ENCODE results near the gene APOE. TPM values are rescaled to one million over a fixed set of nuclear protein-coding genes. Genes with fewer than 3 reads are reported as not detected.
A peak's percentile ranks its signal among the peaks of the same experiment; 100 is the strongest.

The APOE gene
- total and polyA plus RNA-seq, 2 of the 13 experiments (the other 11 are each of a cell fraction or from before 2014, with no cell fraction given): 1,328 to 1,470 TPM

DNA sequence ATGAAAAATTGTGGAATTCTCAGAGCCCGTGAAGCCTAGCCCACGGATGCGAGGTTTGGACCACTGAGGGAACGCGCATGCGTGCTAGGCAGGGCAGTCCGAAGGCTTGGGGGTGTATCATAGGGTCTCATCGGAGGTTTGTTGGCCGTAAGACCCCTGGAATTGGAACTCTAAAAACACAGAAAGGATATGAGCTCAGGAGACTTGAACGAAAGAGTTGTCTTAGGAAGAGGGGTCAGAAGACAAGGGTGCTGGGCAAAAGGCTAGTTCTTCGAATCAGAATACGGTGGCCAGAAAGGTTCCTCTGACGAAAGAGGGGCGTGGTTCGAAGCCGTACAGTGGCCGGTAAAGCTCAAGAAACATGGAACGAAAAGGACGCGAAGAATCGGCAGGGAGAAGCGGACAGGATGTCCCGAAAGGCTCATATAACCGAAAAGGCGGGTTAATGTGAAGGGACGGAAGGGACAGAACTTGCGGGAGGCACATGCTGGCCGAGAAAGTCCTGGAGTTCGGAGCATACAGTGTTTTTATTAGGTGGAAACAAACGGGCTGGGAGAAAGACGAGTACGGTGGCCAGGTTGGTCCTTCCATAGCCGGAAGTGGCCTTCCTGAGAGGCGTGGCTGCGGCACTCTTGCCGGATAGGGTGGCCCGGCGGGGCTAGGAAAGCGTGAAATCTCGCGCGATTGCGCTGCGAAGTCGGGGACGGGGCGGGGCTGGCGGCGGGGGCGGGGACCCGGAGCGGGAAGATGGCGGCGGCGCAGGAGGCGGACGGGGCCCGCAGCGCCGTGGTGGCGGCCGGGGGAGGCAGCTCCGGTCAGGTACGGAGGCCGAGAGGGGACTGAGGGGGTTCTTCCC lies 49.3 kb downstream of the APOE start, which contains the start of gene CLPTM1 (continued):
- TF ChIP-seq SMYD3 (CRISPR knock-in tag; IDR thresholded peaks at IDR 0.05): peak; percentile 90
- no peak for TF ChIP-seq ZNF510 (CRISPR knock-in tag; IDR thresholded peaks at IDR 0.05; ENCODE audit: low read depth)
- TF ChIP-seq HCFC1 (IDR thresholded peaks at IDR 0.05; ENCODE audit: low read depth, low read length): peak; percentile 44; the same call in 1 of the 2 replicates
- no peak for TF ChIP-seq AGO2 (optimal IDR thresholded peaks at IDR 0.05; ENCODE audit: low read depth, low read length)
- TF ChIP-seq CHCHD3 (CRISPR knock-in tag; IDR thresholded peaks at IDR 0.05): no peak
- TF ChIP-seq PRPF4 (IDR thresholded peaks at IDR 0.05; ENCODE audit: low read depth, low read length, poor library complexity, severe bottlenecking): no peak
- TF ChIP-seq KLF13 (CRISPR knock-in tag; IDR thresholded peaks at IDR 0.05): 0 out of 2 replicates have a peak, but pooled peaks have one; percentile 11
- TF ChIP-seq PITX1 (CRISPR knock-in tag; IDR thresholded peaks at IDR 0.05): no peak; the same call in 1 of the 2 replicates
- TF ChIP-seq NBN (conservative IDR thresholded peaks at IDR 0.05): 0 out of 2 replicates have a peak, but pooled peaks have one; percentile 67
- TF ChIP-seq GATA4 (IDR thresholded peaks at IDR 0.05; ENCODE audit: borderline replicate concordance, low read depth): no peak
- TF ChIP-seq, protein P1, sequence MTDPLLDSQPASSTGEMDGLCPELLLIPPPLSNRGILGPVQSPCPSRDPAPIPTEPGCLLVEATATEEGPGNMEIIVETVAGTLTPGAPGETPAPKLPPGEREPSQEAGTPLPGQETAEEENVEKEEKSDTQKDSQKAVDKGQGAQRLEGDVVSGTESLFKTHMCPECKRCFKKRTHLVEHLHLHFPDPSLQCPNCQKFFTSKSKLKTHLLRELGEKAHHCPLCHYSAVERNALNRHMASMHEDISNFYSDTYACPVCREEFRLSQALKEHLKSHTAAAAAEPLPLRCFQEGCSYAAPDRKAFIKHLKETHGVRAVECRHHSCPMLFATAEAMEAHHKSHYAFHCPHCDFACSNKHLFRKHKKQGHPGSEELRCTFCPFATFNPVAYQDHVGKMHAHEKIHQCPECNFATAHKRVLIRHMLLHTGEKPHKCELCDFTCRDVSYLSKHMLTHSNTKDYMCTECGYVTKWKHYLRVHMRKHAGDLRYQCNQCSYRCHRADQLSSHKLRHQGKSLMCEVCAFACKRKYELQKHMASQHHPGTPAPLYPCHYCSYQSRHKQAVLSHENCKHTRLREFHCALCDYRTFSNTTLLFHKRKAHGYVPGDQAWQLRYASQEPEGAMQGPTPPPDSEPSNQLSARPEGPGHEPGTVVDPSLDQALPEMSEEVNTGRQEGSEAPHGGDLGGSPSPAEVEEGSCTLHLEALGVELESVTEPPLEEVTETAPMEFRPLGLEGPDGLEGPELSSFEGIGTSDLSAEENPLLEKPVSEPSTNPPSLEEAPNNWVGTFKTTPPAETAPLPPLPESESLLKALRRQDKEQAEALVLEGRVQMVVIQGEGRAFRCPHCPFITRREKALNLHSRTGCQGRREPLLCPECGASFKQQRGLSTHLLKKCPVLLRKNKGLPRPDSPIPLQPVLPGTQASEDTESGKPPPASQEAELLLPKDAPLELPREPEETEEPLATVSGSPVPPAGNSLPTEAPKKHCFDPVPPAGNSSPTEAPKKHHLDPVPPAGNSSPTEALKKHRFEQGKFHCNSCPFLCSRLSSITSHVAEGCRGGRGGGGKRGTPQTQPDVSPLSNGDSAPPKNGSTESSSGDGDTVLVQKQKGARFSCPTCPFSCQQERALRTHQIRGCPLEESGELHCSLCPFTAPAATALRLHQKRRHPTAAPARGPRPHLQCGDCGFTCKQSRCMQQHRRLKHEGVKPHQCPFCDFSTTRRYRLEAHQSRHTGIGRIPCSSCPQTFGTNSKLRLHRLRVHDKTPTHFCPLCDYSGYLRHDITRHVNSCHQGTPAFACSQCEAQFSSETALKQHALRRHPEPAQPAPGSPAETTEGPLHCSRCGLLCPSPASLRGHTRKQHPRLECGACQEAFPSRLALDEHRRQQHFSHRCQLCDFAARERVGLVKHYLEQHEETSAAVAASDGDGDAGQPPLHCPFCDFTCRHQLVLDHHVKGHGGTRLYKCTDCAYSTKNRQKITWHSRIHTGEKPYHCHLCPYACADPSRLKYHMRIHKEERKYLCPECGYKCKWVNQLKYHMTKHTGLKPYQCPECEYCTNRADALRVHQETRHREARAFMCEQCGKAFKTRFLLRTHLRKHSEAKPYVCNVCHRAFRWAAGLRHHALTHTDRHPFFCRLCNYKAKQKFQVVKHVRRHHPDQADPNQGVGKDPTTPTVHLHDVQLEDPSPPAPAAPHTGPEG (CRISPR knock-in tag; IDR thresholded peaks at IDR 0.05): peak; percentile 32
- TF ChIP-seq SP5 (CRISPR knock-in tag; IDR thresholded peaks at IDR 0.05; ENCODE audit: borderline replicate concordance, low read depth): peak; percentile 35; the same call in 1 of the 2 replicates
- TF ChIP-seq, protein P2, sequence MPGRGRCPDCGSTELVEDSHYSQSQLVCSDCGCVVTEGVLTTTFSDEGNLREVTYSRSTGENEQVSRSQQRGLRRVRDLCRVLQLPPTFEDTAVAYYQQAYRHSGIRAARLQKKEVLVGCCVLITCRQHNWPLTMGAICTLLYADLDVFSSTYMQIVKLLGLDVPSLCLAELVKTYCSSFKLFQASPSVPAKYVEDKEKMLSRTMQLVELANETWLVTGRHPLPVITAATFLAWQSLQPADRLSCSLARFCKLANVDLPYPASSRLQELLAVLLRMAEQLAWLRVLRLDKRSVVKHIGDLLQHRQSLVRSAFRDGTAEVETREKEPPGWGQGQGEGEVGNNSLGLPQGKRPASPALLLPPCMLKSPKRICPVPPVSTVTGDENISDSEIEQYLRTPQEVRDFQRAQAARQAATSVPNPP (CRISPR knock-in tag; IDR thresholded peaks at IDR 0.05): no peak
- TF ChIP-seq, protein P3, sequence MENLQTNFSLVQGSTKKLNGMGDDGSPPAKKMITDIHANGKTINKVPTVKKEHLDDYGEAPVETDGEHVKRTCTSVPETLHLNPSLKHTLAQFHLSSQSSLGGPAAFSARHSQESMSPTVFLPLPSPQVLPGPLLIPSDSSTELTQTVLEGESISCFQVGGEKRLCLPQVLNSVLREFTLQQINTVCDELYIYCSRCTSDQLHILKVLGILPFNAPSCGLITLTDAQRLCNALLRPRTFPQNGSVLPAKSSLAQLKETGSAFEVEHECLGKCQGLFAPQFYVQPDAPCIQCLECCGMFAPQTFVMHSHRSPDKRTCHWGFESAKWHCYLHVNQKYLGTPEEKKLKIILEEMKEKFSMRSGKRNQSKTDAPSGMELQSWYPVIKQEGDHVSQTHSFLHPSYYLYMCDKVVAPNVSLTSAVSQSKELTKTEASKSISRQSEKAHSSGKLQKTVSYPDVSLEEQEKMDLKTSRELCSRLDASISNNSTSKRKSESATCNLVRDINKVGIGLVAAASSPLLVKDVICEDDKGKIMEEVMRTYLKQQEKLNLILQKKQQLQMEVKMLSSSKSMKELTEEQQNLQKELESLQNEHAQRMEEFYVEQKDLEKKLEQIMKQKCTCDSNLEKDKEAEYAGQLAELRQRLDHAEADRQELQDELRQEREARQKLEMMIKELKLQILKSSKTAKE (CRISPR knock-in tag; IDR thresholded peaks at IDR 0.05; ENCODE audit: borderline replicate concordance): no peak
- TF ChIP-seq CREB1 (IDR thresholded peaks at IDR 0.05): peak; percentile 72; the same call in 1 of the 2 replicates
- TF ChIP-seq CREB1 (CRISPR knock-in tag; IDR thresholded peaks at IDR 0.05): peak; percentile 96
- TF ChIP-seq ZNF619 (CRISPR knock-in tag; IDR thresholded peaks at IDR 0.05): no peak
- TF ChIP-seq TCF7L2 (IDR thresholded peaks at IDR 0.05; ENCODE audit: low read depth, low read length): no peak
- TF ChIP-seq YY1 (IDR thresholded peaks at IDR 0.05; ENCODE audit: insufficient read depth, insufficient replicate concordance, low read depth, low read length): peak; percentile 93
- TF ChIP-seq ZNF20 (CRISPR knock-in tag; IDR thresholded peaks at IDR 0.05): 0 out of 2 replicates have a peak, but pooled peaks have one; percentile 36

All from HepG2 (cell line).